HG03159 (cell line): ENCODE data around the gene DLK2.
A peak's percentile ranks its signal among the peaks of the same experiment; 100 is the strongest.
"Not testable (repeated sequence)": the region's sequence is repeated elsewhere in the genome, so short reads cannot be mapped to it uniquely, and the experiment has no call there.

Experiments
- ATAC-seq: cut with Tn5 transposase; IDR thresholded peaks from one replicate; pipeline ENCODE4 v1.9.1; 2021; ENCODE audit warnings: mild to moderate bottlenecking, moderate library complexity; ENCODE audit not compliant: unreplicated experiment

Gene DLK2

DNA sequence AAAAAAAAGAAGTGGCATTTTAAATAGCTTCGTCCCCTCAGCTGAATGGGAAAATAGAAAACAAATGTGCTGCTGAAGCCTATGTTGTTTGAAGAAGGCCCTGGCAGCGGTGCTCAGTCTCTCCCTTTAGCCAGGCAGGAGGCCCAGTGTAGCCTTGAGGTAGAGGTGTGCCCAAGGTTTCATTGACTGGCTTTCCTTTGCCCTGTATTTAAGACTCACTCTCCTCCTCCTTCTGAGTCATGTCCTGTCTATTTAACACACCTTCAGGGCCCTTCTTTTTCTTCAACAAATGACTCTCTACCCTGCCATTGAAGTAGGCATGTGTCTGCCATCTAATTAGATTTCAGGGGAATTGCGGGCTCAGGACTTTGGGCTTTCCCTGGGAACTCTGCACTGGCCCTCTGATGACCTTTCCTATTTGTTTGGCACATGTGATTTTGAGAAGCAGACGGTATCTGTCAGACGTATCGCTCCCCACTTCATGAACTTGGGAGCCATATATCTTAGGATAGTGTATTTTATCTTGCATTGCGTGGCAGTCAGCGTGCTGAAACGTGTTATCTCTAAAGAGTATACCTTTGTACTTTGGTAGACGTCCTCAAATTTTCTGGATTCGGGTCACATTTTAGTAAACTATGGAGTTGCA is 26.4 kb upstream of the DLK2 start:
- ATAC-seq, result no peak

DNA sequence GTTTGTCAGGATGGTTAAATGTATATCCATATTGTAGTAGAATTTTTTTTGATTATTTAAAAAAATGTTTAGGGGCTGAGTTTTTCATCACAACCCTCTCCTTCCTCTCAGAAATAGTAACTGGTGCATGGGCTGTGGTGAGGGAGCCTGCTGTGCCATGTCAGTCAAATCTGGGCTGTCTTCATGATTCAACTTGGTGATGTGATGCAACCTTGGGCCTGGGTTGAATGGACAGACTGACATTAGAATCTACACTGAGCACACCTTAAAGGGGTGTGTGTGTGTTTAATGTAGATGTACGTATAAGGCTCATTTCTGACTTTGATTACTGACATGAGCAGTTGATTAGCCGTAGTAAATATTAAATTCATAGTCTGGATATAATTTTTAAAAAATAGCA is 25.7 kb upstream of the DLK2 start:
- ATAC-seq, result no peak

- peak; percentile 7 for ATAC-seq
These were observed 22.6 kb upstream of the DLK2 start for GRCh38 chr6:43478008-43478372.

- ATAC-seq, result peak; percentile 86
These were observed 22.1 kb upstream of the DLK2 start, which contains the start of gene TJAP1 for GRCh38 chr6:43477235-43478007. TSS of gene TJAP1 (plus strand) at chr6:43477570. CDS start at chr6:43499002, 21,432 bp downstream.

DNA sequence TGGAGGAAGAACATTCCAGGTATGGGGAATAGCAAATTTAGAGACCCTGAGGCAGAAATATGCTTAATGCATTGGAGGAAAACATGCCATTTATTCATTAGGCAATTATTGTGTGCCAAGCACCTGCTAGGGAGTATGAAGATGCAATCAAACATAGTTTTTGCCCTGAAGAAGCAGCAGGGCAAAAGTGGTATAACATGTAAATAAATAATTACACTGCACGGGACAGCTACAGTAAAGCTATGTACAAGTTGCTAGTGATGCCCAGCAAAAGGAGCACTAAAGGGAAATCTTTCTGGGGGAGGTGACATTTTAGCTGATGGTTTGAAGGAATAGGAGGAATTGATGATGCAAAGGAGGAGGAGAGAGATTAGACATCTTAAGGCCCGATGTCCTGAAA is 21.4 kb upstream of the DLK2 start:
- ATAC-seq, result no peak

DNA sequence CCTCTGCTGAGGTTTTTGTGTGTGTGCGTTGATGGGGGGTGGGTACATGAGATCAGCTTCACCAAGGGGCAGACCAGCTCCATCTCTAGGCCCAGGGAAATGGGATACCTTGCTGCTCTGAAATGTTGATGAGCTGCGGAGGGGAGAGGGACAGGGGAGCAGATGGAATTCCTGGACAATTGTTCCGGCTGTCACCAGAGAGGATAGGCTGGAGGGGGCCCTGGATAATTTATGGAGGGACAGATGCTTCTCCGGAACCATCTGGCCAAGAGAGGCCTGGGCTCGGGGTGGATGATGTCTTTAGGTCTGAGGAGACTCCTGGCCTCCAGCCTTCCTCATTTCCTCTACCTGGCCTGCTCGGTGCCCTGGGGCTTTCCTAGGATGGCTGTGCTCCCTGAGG is 20.2 kb upstream of the DLK2 start:
- no peak for ATAC-seq

- ATAC-seq, result no peak
These were observed 17.2 kb upstream of the DLK2 start for GRCh38 chr6:43472515-43472914.

DNA sequence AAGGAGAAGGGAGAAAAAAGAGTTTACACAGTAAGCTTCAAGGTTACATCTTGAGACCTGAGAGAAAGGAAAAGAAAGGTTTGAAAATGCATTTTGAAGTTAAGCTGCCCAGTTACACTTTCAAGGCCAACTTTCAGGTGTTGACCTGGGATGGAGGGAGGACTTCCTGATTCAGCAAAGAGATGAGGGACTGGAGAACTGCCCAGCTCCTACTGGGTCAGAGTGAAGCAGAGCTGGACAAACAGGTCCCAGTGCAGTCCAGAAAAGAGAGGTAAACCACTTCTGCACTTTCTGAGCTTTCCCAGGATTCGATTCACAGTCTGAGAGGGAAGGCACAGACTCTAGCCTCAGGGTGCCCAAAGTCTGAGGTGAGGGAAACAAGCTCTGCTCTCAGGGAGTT is 16.1 kb upstream of the DLK2 start:
- no peak for ATAC-seq

DNA sequence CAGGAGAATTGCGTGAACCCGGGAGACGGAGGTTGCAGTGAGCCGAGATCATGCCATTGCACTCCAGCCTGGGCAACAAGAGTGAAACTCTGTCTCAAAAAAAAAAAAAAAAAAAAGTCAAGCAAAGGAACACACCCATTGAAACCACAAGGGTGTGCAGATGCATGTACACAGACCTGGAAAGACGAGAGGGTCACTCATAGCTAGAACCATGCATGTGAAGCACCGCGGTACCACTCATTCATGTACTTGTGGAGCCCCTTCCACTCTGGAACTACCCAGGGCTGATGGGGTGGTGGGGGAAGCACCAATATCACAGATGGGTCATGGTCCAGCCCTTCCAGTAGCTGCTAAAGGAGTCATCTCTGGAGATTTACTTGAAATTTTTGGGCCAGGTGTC is 14.6 kb upstream of the DLK2 start:
- no peak for ATAC-seq

GRCh38 chr6:43468748-43469681 is 13.7 kb upstream of the DLK2 start:
- no peak for ATAC-seq

DNA sequence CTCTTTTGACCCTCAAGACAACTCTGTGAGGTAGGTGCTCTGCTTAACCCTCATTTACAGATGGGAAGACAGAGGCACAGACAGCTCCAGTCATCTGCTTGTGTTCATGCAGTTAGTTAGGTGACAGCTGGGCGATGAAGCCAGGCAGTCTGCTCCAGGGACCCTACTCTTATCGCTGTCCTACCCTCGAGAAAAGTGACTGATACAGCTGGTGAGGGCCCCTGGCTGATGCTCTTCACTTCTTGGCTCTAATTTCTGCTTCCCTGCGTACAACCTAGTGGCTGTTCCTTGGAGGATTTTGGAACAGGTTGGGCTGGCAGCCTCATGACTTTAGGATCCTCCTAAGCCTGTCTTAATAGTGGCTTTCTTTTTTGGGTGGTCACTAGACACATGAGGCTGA is 12.9 kb upstream of the DLK2 start:
- ATAC-seq, result no peak

DNA sequence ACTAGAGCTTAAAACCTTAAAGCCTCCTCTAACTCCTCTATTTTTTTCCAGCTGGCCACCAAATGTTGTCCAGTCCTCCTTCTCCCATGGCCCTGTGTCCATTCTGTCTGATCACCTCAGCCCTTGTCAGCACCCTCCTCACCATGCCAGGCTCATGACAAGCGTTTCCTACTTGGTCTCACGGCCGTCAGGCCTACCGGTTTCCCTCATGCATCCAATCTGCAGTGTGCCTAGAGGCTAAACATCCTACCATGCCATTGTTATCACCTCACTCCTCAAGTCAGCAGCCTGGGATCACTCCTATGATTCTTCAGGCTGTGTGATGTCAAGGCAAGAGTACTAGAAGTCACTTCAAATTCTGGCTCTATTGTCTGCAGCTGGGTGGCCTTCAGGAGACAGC is 12.4 kb upstream of the DLK2 start:
- ATAC-seq, result no peak

- ATAC-seq, result not testable (repeated sequence)
These were observed 11.9 kb upstream of the DLK2 start for GRCh38 chr6:43467265-43467664.

- no peak for ATAC-seq
These were observed 10.6 kb upstream of the DLK2 start for GRCh38 chr6:43465948-43466347.

- no peak for ATAC-seq
These were observed 9.0 kb upstream of the DLK2 start for GRCh38 chr6:43464337-43464736.

DNA sequence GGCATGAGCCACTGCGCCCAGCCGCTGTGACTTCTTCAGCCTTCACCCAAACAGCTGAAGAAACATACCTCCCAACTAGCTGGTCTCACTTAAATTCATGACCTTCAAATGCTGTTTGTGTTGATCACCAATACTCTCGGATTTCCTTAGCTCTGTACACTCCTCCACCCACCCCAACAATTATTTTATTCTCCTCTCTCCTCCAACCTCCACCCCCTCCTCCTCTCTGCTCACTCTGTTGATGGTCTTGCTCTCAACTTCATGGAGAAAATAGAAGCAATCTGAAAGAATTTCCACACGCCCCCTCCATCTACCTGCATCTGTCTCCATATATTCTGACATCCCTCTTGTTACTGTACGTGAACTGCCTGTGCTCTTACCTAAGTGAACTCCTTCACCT is 6.6 kb upstream of the DLK2 start:
- ATAC-seq, result no peak

- ATAC-seq, result no peak
These were observed 4.7 kb upstream of the DLK2 start for GRCh38 chr6:43460032-43460431.

DNA sequence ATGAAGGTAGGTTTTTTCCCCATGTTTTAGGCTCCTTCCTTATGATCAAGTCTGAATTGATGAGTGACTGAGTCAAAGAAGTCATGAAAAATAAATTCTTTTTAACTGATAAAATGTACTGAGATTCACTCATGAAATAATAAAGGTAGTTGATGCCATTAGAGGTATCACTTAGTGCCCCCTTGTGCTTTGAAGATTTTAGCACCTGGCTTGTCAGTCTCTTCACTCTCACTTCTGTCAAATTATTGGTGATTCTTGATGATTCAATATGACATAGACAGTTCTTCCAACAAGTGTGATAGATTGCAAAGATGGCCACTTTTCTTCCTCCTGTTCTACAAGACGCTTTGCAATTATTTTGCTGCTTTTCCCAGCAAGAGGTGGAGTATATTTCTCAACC is 4.2 kb upstream of the DLK2 start:
- no peak for ATAC-seq

DNA sequence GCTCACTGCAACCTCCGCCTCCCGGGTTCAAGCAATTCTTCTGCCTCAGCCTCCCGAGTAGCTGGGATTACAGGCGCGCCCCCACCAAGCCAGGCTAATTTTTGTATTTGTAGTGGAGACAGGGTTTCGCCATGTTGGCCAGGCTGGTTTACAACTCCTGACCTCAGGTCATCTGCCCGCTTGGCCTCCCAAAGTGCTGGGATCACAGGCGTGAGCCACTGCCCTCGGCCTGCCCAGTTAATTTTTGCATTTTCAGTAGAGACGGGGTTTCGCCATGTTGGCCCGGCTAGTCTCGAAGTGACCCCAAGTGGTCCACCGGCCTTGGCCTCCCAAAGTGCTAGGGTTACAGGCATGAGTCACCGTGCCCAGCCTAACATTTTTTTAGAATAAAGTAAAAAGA is 2.8 kb upstream of the DLK2 start:
- ATAC-seq, result not testable (repeated sequence)

GRCh38 chr6:43457643-43458042 is 2.3 kb upstream of the DLK2 start:
- no peak for ATAC-seq

GRCh38 chr6:43454696-43455530 is 435 bp downstream of the DLK2 start:
- no peak for ATAC-seq
